Stimulated activated CD4-positive, alpha-beta T cell treated with anti-CD3 and anti-CD28 coated beads, TNF-alpha, amount 100 ng/mL, for 1 hour (primary cell): ENCODE measurements around the gene UBE4B.
"Not testable (repeated sequence)": the region's sequence is repeated elsewhere in the genome, so short reads cannot be mapped to it uniquely, and the experiment has no call there.

Source experiments
- DNase-seq, 3 donors: peaks; one replicate each; pipeline ENCODE4 v3.0.0-alpha.2; 2020; ENCODE audit warnings: low read depth in 3 of 3, low spot score in 1 of 3

Gene UBE4B

GRCh38 chr1:10032590-10033358 is at the start of gene UBE4B:
Gene UBE4B, plus strand, starts transcription at chr1:10032958. Its CDS starts 713 bp downstream, at chr1:10033671.
- DNase-seq: peak; percentile 97 to 98 (median 97)

- no peak for DNase-seq
Observed at GRCh38 chr1:9984253-9984652, 48.5 kb upstream of the UBE4B start.

GRCh38 chr1:9985001-9985400 is 47.8 kb upstream of the UBE4B start:
- DNase-seq: no peak

GRCh38 chr1:9989773-9990172 is 43.0 kb upstream of the UBE4B start:
- DNase-seq: no peak

GRCh38 chr1:9990944-9991343 is 41.8 kb upstream of the UBE4B start:
- DNase-seq: no peak

- no peak for DNase-seq
Observed at GRCh38 chr1:9992910-9993309, 39.8 kb upstream of the UBE4B start.

- DNase-seq: no peak
Observed at GRCh38 chr1:9993561-9994075, 39.1 kb upstream of the UBE4B start.

- no peak for DNase-seq
Observed at GRCh38 chr1:9996624-9997582, 35.9 kb upstream of the UBE4B start, which contains the start of gene RBP7. Gene RBP7, plus strand, starts transcription at chr1:9997228. Its CDS starts 31 bp downstream, at chr1:9997259.

GRCh38 chr1:10001016-10001665 is 31.6 kb upstream of the UBE4B start:
- DNase-seq: no peak

- not testable (repeated sequence) for DNase-seq
Observed at GRCh38 chr1:10005248-10005647, 27.5 kb upstream of the UBE4B start.

- no peak for DNase-seq
Observed at GRCh38 chr1:10007169-10007568, 25.6 kb upstream of the UBE4B start.

- no peak for DNase-seq
Observed at GRCh38 chr1:10014016-10014415, 18.7 kb upstream of the UBE4B start.

GRCh38 chr1:10019561-10019960 is 13.2 kb upstream of the UBE4B start:
- no peak for DNase-seq

GRCh38 chr1:10020086-10020485 is 12.7 kb upstream of the UBE4B start:
- DNase-seq: no peak

- DNase-seq: not testable (repeated sequence)
Observed at GRCh38 chr1:10020678-10021077, 12.1 kb upstream of the UBE4B start.

- not testable (repeated sequence) for DNase-seq
Observed at GRCh38 chr1:10021992-10022391, 10.8 kb upstream of the UBE4B start.

- no peak for DNase-seq
Observed at GRCh38 chr1:10022656-10023055, 10.1 kb upstream of the UBE4B start.

GRCh38 chr1:10025354-10025753 is 7.4 kb upstream of the UBE4B start:
- DNase-seq: no peak

GRCh38 chr1:10027027-10027426 is 5.7 kb upstream of the UBE4B start:
- DNase-seq: no peak

GRCh38 chr1:10028956-10029500 is 3.7 kb upstream of the UBE4B start:
- not testable (repeated sequence) for DNase-seq

- DNase-seq: no peak
Observed at GRCh38 chr1:10031461-10031860, 1.3 kb upstream of the UBE4B start.
